Stimulated activated CD8-positive, alpha-beta memory T cell treated with anti-CD3 and anti-CD28 coated beads, Interleukin-4, amount 100 ng/mL, for 4 hours (primary cell): ENCODE data around the gene MRPS23.

Experiments used
- DNase-seq, 2 donors: peaks; one replicate each; pipeline ENCODE4 v3.0.0-alpha.2; 2020; ENCODE audit warnings: low read depth in 2 of 2, low spot score in 1 of 2

MRPS23 gene

GRCh38 chr17:57879437-57880085, 29.7 kb upstream of the MRPS23 start:
- DNase-seq = no peak

GRCh38 chr17:57877803-57878377, 28.0 kb upstream of the MRPS23 start:
- DNase-seq = no peak

GRCh38 chr17:57876866-57877237, 27.0 kb upstream of the MRPS23 start:
- DNase-seq = no peak

- no peak for DNase-seq
Measured at GRCh38 chr17:57876023-57876865, 26.4 kb upstream of the MRPS23 start.

- no peak for DNase-seq
Measured at GRCh38 chr17:57875290-57876022, 25.6 kb upstream of the MRPS23 start.

- no peak for DNase-seq
Measured at GRCh38 chr17:57874434-57875289, 24.8 kb upstream of the MRPS23 start.

- no peak for DNase-seq
Measured at GRCh38 chr17:57874058-57874419, 24.2 kb upstream of the MRPS23 start.

GRCh38 chr17:57873261-57874057, 23.6 kb upstream of the MRPS23 start:
- DNase-seq = no peak

DNA sequence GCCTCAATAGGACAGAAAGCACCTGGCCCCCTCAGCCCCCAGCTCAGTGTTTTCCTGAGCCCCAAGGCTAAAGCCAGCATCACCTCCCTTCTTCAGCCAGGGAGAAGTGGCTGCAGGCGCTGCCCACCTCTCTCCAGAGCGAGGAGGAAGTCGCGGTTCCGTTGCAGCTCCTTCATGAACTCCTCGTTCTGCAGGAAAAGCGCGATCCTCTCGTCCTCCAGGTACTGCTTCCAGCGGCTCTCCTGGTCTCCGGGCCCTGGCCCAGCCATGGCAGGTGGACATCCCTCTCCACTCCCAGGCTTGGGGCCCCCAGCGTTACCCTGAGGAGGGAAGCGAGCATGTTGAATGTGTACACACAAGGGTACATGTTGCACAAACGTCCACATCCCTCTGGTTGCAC, 22.7 kb upstream of the MRPS23 start:
- DNase-seq = no peak

- DNase-seq = no peak
Measured at GRCh38 chr17:57871863-57872262, 22.0 kb upstream of the MRPS23 start.

DNA sequence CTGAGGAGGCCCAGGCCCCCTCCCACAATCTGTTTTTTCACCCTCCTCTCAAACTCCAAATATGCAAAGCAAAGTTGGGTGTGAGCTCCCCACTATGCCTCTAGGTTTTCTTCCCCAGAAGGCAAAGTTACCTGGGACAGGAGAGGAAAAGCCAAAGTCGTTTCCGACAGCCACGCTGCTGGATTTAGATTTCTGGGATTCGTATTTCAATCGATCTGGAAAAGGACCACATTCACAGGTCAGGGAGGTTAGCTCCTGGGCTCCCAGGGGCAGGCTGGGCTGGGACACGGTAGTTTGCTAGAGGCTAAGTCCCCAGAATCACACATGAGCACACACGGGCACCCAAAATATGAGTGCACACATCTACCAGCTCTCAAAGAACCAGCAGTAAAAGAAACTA, 21.3 kb upstream of the MRPS23 start:
- no peak for DNase-seq

DNA sequence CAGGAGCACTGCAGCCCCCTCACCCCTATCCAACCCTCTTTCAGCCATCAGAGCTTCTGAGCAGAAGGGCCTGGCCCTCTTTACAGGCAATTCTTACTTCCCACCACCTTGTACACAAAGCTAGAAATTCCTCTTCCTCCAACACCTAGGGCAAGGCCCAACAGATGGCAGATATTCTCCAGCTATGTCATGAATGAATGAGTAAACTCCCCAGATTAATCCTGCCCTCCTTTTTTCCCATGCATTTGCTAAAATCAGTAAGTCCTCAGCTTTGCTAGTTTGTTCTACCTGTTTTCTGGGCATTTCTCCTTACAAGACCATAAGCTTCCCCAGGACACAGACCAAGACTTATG, 20.4 kb upstream of the MRPS23 start:
- no peak for DNase-seq

DNA sequence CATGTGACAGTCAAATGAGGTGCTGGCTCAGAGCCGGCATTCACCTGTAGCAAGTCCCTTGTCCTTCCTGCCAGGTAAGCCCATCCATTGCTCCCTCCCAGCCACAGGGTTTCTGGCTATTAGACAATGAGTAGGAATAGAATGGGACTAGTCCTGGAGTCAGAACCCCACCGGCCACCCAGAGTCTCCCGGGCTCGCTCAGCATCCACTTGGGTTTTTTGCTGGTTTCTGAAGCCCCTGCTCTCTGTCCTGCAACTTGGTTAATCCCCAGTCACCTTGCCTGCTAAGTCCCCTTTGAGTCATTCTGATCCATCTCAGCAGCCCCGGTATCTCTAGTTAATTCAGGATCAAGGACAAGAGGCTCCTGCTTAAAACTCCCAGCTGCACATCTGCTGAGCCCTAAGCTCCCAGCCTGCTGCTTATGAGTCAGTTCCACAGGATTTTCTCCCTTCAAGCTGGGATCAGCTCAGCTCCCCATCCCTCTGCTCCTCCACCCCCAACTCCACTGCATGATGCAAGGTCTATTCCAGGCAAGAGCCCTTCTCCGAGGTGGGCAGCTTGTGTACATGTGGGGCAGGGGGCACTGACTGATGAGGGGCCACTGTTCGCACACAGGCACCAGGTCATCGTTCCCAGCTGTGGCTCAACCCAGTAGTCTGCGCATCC, 19.9 kb upstream of the MRPS23 start:
- DNase-seq = no peak

- no peak for DNase-seq
Measured at GRCh38 chr17:57868910-57869616, 19.2 kb upstream of the MRPS23 start.

GRCh38 chr17:57868007-57868909, 18.4 kb upstream of the MRPS23 start:
- DNase-seq = no peak

- DNase-seq = no peak
Measured at GRCh38 chr17:57867126-57867525, 17.3 kb upstream of the MRPS23 start.

GRCh38 chr17:57866723-57867122, 16.9 kb upstream of the MRPS23 start:
- DNase-seq = no peak

GRCh38 chr17:57866319-57866718, 16.5 kb upstream of the MRPS23 start:
- no peak for DNase-seq
